Measurements from ENCODE around the gene RAB5B.
A peak's percentile ranks its signal among the peaks of the same experiment; 100 is the strongest.

The RAB5B gene

DNA sequence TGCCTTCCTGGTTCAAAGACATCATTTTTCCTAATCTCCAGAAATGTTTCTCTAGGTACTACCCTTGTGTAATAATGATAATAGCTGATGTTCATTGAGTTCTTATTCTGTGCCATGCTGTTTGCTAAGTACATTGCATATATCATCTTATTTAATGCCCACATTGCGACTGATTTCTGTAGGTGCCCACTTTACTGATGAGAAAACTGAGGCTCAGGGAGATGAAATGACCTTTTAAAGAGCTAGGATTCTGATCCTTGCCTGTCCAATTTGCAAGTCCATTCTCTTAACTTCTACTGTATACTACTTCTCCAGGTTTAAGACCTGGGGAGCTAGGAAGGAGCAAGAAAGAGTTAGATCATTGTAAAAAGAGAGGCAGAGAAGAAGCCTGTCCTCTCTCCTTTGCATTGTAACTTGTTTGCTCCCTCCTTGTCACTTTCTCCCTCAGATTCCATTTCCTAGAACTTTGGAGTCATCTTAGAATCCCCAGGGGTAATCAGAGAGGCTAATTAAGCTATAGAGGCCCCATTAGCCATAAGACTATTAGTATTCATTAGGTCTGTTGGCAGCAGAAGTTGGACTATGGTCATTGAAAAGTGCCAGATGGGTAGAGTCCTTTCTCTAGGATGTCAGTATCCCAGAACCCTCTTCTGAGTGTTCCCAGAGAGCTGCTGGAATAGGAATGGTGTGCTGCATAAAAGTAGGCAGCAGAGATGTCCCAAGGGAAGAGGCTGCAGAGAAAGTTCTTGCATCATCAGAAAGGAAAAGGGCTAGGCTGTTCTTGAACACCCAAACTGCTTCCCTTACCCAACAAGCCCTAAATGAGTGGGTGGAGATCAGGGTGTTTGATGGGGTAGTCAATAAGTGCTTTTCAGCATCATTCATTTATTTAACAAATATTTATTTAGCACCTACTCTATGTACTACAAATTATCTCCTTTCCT, 39.8 kb upstream of the RAB5B start:
- peak; percentile 59 for DNase-seq (ENCODE audit: low read depth)
- TF ChIP-seq, protein P1, sequence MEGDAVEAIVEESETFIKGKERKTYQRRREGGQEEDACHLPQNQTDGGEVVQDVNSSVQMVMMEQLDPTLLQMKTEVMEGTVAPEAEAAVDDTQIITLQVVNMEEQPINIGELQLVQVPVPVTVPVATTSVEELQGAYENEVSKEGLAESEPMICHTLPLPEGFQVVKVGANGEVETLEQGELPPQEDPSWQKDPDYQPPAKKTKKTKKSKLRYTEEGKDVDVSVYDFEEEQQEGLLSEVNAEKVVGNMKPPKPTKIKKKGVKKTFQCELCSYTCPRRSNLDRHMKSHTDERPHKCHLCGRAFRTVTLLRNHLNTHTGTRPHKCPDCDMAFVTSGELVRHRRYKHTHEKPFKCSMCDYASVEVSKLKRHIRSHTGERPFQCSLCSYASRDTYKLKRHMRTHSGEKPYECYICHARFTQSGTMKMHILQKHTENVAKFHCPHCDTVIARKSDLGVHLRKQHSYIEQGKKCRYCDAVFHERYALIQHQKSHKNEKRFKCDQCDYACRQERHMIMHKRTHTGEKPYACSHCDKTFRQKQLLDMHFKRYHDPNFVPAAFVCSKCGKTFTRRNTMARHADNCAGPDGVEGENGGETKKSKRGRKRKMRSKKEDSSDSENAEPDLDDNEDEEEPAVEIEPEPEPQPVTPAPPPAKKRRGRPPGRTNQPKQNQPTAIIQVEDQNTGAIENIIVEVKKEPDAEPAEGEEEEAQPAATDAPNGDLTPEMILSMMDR (IDR thresholded peaks at IDR 0.05; ENCODE audit: low read length, missing control alignments), result no peak
- no peak overlapping the region for H3K4me3 ChIP-seq (replicated peaks; ENCODE audit: low read depth, low read length)

GRCh38 chr12:55934773-55935172, 39.1 kb upstream of the RAB5B start:
- no peak overlapping the region for H3K4me3 ChIP-seq (replicated peaks; ENCODE audit: low read depth, low read length)
- TF ChIP-seq, protein P1 (IDR thresholded peaks at IDR 0.05; ENCODE audit: low read length, missing control alignments), result no peak
- no peak for DNase-seq (ENCODE audit: low read depth)

DNA sequence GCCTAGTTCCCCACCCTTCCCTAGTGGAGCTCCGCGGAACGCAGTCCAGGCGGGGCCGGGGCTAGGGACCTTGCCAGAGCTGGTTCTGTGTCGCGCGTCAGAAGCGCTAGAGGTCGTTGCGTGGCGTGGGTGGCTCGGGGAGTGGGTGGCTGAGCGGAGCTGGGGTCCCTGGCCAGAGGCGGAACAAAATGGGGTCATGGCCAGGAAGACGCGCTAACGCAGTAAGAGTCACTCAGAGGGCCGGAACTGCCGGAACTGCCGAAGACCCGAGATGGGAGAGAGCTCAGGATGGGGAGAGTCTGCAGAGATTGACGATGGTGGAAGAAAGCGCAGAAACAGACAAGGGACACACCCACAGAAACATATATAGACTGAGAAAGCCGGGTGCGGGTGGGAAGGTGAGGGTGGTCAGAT, 38.1 kb upstream of the RAB5B start:
- peak overlapping the region; percentile 24 for H3K4me3 ChIP-seq (replicated peaks; ENCODE audit: low read depth, low read length)
- TF ChIP-seq, protein P1 (IDR thresholded peaks at IDR 0.05; ENCODE audit: low read length, missing control alignments), result no peak
- no peak for DNase-seq (ENCODE audit: low read depth)

GRCh38 chr12:55937981-55938380, 35.9 kb upstream of the RAB5B start:
- TF ChIP-seq, protein P1 (IDR thresholded peaks at IDR 0.05; ENCODE audit: low read length, missing control alignments), result no peak
- no peak overlapping the region for H3K4me3 ChIP-seq (replicated peaks; ENCODE audit: low read depth, low read length)
- no peak for DNase-seq (ENCODE audit: low read depth)

DNA sequence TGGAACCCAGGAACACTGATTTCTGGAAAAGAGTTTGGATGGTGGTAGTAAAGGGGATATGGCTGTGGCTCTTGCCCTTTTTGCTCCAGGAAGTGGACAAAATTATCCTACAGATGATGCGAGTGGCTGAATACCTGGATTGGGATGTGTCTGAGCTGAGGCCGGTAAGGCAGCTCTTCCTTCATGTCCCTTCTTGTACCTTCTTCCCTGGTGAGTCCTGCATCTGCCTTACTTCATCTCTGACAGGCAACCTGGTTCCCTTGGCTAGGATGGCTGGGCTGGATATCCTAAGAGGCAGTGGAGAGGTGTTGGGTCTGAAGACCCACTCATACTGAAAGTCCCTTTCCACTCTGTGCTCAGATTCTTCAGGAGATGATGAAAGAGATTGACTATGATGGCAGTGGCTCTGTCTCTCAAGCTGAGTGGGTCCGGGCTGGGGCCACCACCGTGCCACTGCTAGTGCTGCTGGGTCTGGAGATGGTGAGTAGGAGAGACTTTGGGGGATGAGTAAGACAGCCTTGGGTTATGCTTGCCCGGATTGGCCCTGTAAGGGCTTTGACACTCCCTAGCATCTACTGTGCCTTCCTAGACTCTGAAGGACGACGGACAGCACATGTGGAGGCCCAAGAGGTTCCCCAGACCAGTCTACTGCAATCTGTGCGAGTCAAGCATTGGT, 34.9 kb upstream of the RAB5B start:
- no peak overlapping the region for H3K4me3 ChIP-seq (replicated peaks; ENCODE audit: low read depth, low read length)
- no peak for DNase-seq (ENCODE audit: low read depth)
- TF ChIP-seq, protein P1 (IDR thresholded peaks at IDR 0.05; ENCODE audit: low read length, missing control alignments), result no peak

DNA sequence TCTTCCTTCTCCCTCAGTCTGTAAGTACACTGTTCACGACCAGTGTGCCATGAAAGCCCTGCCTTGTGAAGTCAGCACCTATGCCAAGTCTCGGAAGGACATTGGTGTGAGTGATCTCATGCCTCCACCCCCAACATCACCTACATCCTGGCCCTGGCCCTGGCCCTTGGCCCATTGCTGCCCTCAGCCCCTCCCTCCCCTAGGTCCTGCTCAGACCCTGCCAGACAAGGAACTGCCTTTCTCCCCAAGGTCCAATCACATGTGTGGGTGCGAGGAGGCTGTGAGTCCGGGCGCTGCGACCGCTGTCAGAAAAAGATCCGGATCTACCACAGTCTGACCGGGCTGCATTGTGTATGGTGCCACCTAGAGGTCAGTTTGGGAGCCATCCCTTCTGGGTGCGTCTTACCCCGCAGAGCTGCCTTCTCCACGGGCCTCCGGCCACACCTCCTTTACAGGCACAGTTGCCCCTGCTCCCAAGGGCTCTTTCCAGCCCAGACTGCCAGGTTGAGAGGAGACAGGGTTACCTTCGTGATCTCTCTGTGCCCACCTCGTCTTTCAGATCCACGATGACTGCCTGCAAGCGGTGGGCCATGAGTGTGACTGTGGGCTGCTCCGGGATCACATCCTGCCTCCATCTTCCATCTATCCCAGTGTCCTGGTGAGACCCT, 33.7 kb upstream of the RAB5B start:
- H3K4me3 ChIP-seq (replicated peaks; ENCODE audit: low read depth, low read length), result no peak overlapping the region
- peak; percentile 90 for DNase-seq (ENCODE audit: low read depth)
- TF ChIP-seq, protein P1 (IDR thresholded peaks at IDR 0.05; ENCODE audit: low read length, missing control alignments), result peak; percentile 96
